GM12873 (cell line): ENCODE measurements around the gene TRPV4.

ENCODE experiments used
- TF ChIP-seq, protein P1 (sequence below): IDR thresholded peaks from 2 replicates; pipeline ENCODE4 v1.5.1; 2012; ENCODE audit warnings: low read depth, mild to moderate bottlenecking, moderate library complexity, low read length, control low read depth; ENCODE audit not compliant: insufficient read depth; ENCODE audit errors: missing control alignments

Gene TRPV4

DNA sequence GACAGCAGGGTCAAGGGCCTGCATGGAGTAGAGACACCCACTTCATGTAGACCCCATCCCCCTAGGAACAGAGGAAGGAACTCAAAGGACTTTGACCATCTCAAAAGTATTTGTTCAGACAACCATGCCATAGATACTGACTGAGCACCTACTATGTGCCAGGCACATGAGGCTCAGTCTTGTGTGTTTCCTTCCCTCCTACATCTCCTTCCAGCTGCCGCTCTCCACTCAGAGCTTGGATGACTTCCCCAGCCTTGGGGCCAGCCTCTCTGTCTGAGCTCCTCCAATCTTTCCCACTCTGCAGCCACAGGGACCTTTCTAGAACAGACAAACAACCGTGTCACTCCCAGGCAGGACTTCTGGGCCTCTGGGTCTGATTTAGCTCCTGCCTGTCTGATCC is 2.5 kb downstream of the TRPV4 start:
- TF ChIP-seq, protein P1, sequence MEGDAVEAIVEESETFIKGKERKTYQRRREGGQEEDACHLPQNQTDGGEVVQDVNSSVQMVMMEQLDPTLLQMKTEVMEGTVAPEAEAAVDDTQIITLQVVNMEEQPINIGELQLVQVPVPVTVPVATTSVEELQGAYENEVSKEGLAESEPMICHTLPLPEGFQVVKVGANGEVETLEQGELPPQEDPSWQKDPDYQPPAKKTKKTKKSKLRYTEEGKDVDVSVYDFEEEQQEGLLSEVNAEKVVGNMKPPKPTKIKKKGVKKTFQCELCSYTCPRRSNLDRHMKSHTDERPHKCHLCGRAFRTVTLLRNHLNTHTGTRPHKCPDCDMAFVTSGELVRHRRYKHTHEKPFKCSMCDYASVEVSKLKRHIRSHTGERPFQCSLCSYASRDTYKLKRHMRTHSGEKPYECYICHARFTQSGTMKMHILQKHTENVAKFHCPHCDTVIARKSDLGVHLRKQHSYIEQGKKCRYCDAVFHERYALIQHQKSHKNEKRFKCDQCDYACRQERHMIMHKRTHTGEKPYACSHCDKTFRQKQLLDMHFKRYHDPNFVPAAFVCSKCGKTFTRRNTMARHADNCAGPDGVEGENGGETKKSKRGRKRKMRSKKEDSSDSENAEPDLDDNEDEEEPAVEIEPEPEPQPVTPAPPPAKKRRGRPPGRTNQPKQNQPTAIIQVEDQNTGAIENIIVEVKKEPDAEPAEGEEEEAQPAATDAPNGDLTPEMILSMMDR = no peak

GRCh38 chr12:109830267-109830666 is 2.9 kb downstream of the TRPV4 start:
- TF ChIP-seq, protein P1 = no peak

- TF ChIP-seq, protein P1 = no peak
These were observed 3.5 kb downstream of the TRPV4 start for GRCh38 chr12:109829667-109830066.

DNA sequence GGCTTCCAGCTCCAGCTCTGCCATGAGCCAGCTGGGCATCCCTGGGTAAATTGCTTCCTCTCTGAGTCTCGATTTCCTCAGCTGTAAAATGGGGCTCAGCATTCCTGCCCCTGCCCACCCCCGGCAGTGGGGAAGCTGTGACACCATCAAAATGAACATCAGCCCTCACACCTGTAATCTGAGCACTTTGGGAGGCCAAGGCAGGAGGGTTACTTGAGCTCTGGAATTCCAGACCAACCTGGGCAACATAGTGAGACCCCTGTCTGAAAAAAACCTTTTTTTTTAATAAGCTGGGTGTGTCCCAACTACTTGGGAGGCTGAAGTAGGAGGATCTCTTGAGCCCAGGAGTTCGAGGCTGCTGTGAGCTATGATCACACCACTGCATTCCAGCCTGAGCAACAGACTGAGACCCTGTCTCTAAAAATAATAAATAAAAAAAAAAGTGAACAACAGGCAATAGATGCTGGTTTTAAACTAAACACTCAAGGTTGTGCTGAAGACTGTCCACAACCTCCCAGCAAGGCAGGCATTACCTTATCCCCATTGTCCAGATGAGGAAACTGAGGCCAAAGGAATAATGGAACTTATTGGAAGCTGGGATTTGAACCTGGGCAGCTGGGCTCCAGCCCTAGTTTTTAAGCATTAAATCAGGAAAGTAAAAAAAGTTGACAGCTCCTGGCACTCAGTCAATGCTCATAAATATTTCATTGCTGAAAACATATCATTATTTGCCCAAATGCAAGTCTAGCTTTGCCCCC is 4.3 kb downstream of the TRPV4 start:
- TF ChIP-seq, protein P1 = no peak

GRCh38 chr12:109827566-109828550 is 5.3 kb downstream of the TRPV4 start:
- TF ChIP-seq, protein P1 = no peak

- TF ChIP-seq, protein P1 = no peak
These were observed 6.1 kb downstream of the TRPV4 start for GRCh38 chr12:109827080-109827479.

DNA sequence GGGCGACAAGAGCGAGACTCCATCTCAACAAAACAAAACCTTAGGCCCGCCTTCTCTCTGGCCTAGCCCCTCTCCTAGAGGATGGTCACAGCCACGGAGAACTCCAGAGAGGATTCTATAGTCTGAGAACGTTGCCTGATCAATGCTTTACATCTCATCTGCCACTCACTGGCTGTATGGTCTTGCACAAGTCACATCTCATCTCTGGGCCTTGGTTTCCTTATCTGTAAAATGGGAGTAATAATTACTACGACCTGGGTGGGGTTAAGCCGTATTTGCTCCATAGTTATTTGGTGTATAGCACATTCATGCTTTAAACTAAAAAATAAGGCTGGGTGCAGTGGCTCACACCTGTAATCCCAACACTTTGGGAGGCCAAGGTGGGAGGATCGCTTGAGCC is 8.5 kb downstream of the TRPV4 start:
- TF ChIP-seq, protein P1 = no peak
